HepG2 (cell line): ENCODE data around the gene UBP1. TPM values are rescaled to one million over a fixed set of nuclear protein-coding genes. Genes with fewer than 3 reads are reported as not detected.

Experiments used
- AGO2 ChIP-seq: fragments of 200-400 bp; formaldehyde crosslinking; optimal IDR thresholded peaks from 2 replicates; pipeline ENCODE3; 2017; ENCODE audit warnings: mild to moderate bottlenecking, low read depth, low read length, moderate library complexity
- ARNT ChIP-seq: fragments of 450-650 bp; IDR thresholded peaks from 2 replicates; pipeline ENCODE4 v1.6.1; 2017
- EEA1 ChIP-seq: sonication (generic); formaldehyde crosslinking; IDR thresholded peaks from 2 replicates; pipeline ENCODE4 v1.5.1; 2020; ENCODE audit warnings: mild to moderate bottlenecking, missing genetic modification reagents, borderline replicate concordance
- ELK4 ChIP-seq: sonication (generic); formaldehyde crosslinking; IDR thresholded peaks from 2 replicates; pipeline ENCODE4 v1.9.0; 2021; ENCODE audit warnings: missing genetic modification reagents, borderline replicate concordance
- GATA4 ChIP-seq: sonication (generic); IDR thresholded peaks from 2 replicates; pipeline ENCODE4 v1.6.1; 2016; ENCODE audit warnings: antibody characterized with exemption, low read depth, borderline replicate concordance
- HNF4A ChIP-seq: sonication (generic); formaldehyde crosslinking; IDR thresholded peaks from 2 replicates; pipeline ENCODE4 v1.4.0; 2020; ENCODE audit warnings: missing genetic modification reagents
- KLF9 ChIP-seq: IDR thresholded peaks from 2 replicates; pipeline ENCODE4 v1.6.1; 2016; ENCODE audit warnings: low read depth
- MAZ ChIP-seq, 2 experiments: sonication (generic) in 1 of 2; formaldehyde crosslinking in 1 of 2; IDR thresholded peaks; 2 replicates each; pipeline versions ENCODE4 v1.5.0 to v1.6.1; 2012 to 2020; ENCODE audit warnings: low read depth in 2 of 2, mild to moderate bottlenecking in 2 of 2, borderline replicate concordance in 1 of 2, improper control_type of control experiment in 1 of 2, low read length in 1 of 2, missing genetic modification reagents in 1 of 2, moderate library complexity in 1 of 2
- NBN ChIP-seq: fragments of 450-650 bp; conservative IDR thresholded peaks from 2 replicates; pipeline ENCODE4 v1.6.1; 2017
- NCOA5 ChIP-seq: sonication (generic); formaldehyde crosslinking; IDR thresholded peaks from 2 replicates; pipeline ENCODE4 v1.4.0; 2020; ENCODE audit warnings: missing genetic modification reagents
- NFATC3 ChIP-seq: sonication (generic); formaldehyde crosslinking; IDR thresholded peaks from 2 replicates; pipeline ENCODE4 v1.5.1; 2020; ENCODE audit warnings: mild to moderate bottlenecking, missing genetic modification reagents
- NR2C2 ChIP-seq: sonication (generic); formaldehyde crosslinking; IDR thresholded peaks from 2 replicates; pipeline ENCODE4 v1.4.0; 2020; ENCODE audit warnings: missing genetic modification reagents, mild to moderate bottlenecking, moderate library complexity, borderline replicate concordance
- ONECUT2 ChIP-seq: sonication (generic); formaldehyde crosslinking; IDR thresholded peaks from 2 replicates; pipeline ENCODE4 v1.4.0; 2020; ENCODE audit warnings: missing genetic modification reagents
- PHF8 ChIP-seq: sonication (generic); formaldehyde crosslinking; IDR thresholded peaks from 2 replicates; pipeline ENCODE4 v1.5.0; 2020; ENCODE audit warnings: missing genetic modification reagents
- PPARG ChIP-seq: conservative IDR thresholded peaks from 2 replicates; pipeline ENCODE4 v1.6.1; 2016; ENCODE audit warnings: missing biosample characterization, missing genetic modification reagents
- SMYD3 ChIP-seq: sonication (generic); formaldehyde crosslinking; IDR thresholded peaks from 2 replicates; pipeline ENCODE4 v1.8.1; 2023; ENCODE audit warnings: mild to moderate bottlenecking, missing genetic modification reagents
- TAF1 ChIP-seq: sonication (generic); formaldehyde crosslinking; IDR thresholded peaks from 2 replicates; pipeline ENCODE4 v1.4.0; 2020; ENCODE audit warnings: missing genetic modification reagents
- TBL1XR1 ChIP-seq: fragments of 150-350 bp; IDR thresholded peaks from 2 replicates; pipeline ENCODE4 v1.6.1; 2014; ENCODE audit warnings: borderline replicate concordance, low read length; ENCODE audit not compliant: partially characterized antibody
- TCF12 ChIP-seq, 2 experiments: fragments of 450-650 bp in 1 of 2; sonication (generic) in 1 of 2; formaldehyde crosslinking in 1 of 2; IDR thresholded peaks; 2 replicates each; pipeline versions ENCODE4 v1.6.1 to v1.8.0; 2017 to 2022; ENCODE audit warnings: antibody characterized with exemption in 1 of 2, mild to moderate bottlenecking in 1 of 2, missing genetic modification reagents in 1 of 2, moderate library complexity in 1 of 2
- TOPORS ChIP-seq: sonication (generic); formaldehyde crosslinking; IDR thresholded peaks from 2 replicates; pipeline ENCODE4 v1.8.0; 2023; ENCODE audit warnings: mild to moderate bottlenecking, missing genetic modification reagents
- ZNF460 ChIP-seq: sonication (generic); formaldehyde crosslinking; IDR thresholded peaks from 2 replicates; pipeline ENCODE4 v1.5.1; 2020; ENCODE audit warnings: missing genetic modification reagents, mild to moderate bottlenecking, borderline replicate concordance
- ZNF484 ChIP-seq: sonication (generic); formaldehyde crosslinking; IDR thresholded peaks from 2 replicates; pipeline ENCODE4 v1.5.1; 2020; ENCODE audit warnings: mild to moderate bottlenecking, low read depth, missing genetic modification reagents, borderline replicate concordance
- ZNF589 ChIP-seq: sonication (generic); formaldehyde crosslinking; conservative IDR thresholded peaks from 2 replicates; pipeline ENCODE4 v1.8.0; 2022; ENCODE audit warnings: mild to moderate bottlenecking, moderate library complexity, missing genetic modification reagents
- ZNF615 ChIP-seq: sonication (generic); formaldehyde crosslinking; IDR thresholded peaks from 2 replicates; pipeline ENCODE4 v1.5.0; 2020; ENCODE audit warnings: mild to moderate bottlenecking, missing genetic modification reagents, borderline replicate concordance
- ZNF660 ChIP-seq: sonication (generic); formaldehyde crosslinking; IDR thresholded peaks from 2 replicates; pipeline ENCODE4 v1.5.1; 2020; ENCODE audit warnings: mild to moderate bottlenecking, low read depth, missing genetic modification reagents, borderline replicate concordance
- polyA plus RNA-seq, 8 experiments: library from polyadenylated mRNA; depleted of rRNA in 3 of 8; stranded (reverse) in 7 of 8; unstranded in 1 of 8; fragments of >200 nt; fragmentation: Illumina TruSeq in 4 of 8; extraction: Trizol in 4 of 8; gene quantifications; 2 replicates each; pipeline versions ENCODE4 v1.2.1 to v1.2.3, GENCODE V29; 2011 to 2016; ENCODE audit warnings: low read depth in 4 of 8, missing spikeins in 1 of 8, mixed read lengths in 1 of 8; ENCODE audit not compliant: insufficient read depth in 1 of 8
- total RNA-seq, 5 experiments: library from RNA; depleted of rRNA; stranded (reverse); fragments of >200 nt; fragmentation: Illumina TruSeq; extraction: Trizol; gene quantifications; 2 replicates each; pipeline ENCODE4 v1.2.3, GENCODE V29; 2016; ENCODE audit warnings: low read depth in 1 of 5
- TF ChIP-seq, protein P1 (sequence below): sonication (generic); formaldehyde crosslinking; IDR thresholded peaks from 2 replicates; pipeline ENCODE4 v1.5.1; 2020; ENCODE audit warnings: missing genetic modification reagents, mild to moderate bottlenecking, borderline replicate concordance
- TF ChIP-seq, protein P2 (sequence below): IDR thresholded peaks from 2 replicates; pipeline ENCODE4 v1.6.1; 2016; ENCODE audit warnings: low read depth

Gene UBP1
- total and polyA plus RNA-seq, 2 of the 13 experiments (the other 11 are each of a cell fraction or from before 2014, with no cell fraction given) = 48.3 to 79.9 TPM

GRCh38 chr3:33440328-33441224, at the start of gene UBP1 (continued):
- TF ChIP-seq ZNF660 (CRISPR knock-in tag) (no peak), TOPORS (CRISPR knock-in tag) (no peak), TCF12 (IDR thresholded peaks at IDR 0.05) (no peak), TCF12 (CRISPR knock-in tag; IDR thresholded peaks at IDR 0.05) (no peak), PHF8 (peak; percentile 88), AGO2 (no peak), MAZ (IDR thresholded peaks at IDR 0.05; ENCODE audit: borderline replicate concordance, low read depth, low read length) (no peak), MAZ (CRISPR knock-in tag; IDR thresholded peaks at IDR 0.05; ENCODE audit: low read depth) (peak; percentile 69), HNF4A (CRISPR knock-in tag) (no peak; the same call in 1 of the 2 replicates), ZNF615 (no peak; the same call in 1 of the 2 replicates), PPARG (CRISPR knock-in tag) (no peak; the same call in 1 of the 2 replicates), TBL1XR1 (no peak), ARNT (no peak), ZNF484 (CRISPR knock-in tag) (no peak), ZNF460 (CRISPR knock-in tag) (no peak), NCOA5 (no peak), NR2C2 (CRISPR knock-in tag) (peak; percentile 89; the same call in 1 of the 2 replicates), KLF9 (CRISPR knock-in tag) (peak; percentile 59; the same call in 1 of the 2 replicates), TAF1 (CRISPR knock-in tag) (peak; percentile 80), GATA4 (0 out of 2 replicates have a peak, but pooled peaks have one; percentile 42), NBN (no peak), EEA1 (no peak), SMYD3 (CRISPR knock-in tag) (no peak), ELK4 (CRISPR knock-in tag) (no peak), ONECUT2 (no peak), ZNF589 (CRISPR knock-in tag) (peak; percentile 64; the same call in 1 of the 2 replicates), NFATC3 (CRISPR knock-in tag) (no peak)
- TF ChIP-seq, protein P1, sequence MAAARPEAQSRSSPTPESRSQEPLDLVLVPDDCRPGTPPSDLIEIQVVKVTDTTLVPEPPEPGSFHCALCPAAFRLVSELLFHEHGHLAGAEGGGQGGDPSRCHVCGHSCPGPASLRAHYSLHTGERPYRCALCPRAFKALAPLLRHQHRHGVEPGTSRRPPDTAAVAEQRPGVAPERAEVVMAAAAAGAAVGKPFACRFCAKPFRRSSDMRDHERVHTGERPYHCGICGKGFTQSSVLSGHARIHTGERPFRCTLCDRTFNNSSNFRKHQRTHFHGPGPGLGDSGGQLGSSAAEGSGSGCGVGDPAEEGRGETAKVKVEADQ = no peak; the same call in 1 of the 2 replicates
- TF ChIP-seq, protein P2, sequence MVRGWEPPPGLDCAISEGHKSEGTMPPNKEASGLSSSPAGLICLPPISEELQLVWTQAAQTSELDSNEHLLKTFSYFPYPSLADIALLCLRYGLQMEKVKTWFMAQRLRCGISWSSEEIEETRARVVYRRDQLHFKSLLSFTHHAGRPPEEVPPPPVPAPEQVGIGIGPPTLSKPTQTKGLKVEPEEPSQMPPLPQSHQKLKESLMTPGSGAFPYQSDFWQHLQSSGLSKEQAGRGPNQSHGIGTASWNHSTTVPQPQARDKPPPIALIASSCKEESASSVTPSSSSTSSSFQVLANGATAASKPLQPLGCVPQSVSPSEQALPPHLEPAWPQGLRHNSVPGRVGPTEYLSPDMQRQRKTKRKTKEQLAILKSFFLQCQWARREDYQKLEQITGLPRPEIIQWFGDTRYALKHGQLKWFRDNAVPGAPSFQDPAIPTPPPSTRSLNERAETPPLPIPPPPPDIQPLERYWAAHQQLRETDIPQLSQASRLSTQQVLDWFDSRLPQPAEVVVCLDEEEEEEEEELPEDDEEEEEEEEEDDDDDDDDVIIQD (CRISPR knock-in tag) = no peak; the same call in 1 of the 2 replicates
